GM10266 (cell line): ENCODE measurements around the gene TOR4A.

Experiments
- DNase-seq: peaks from one replicate; pipeline ENCODE4 v3.0.0; 2012; ENCODE audit errors: extremely low spot score
- CTCF ChIP-seq: IDR thresholded peaks from 2 replicates; pipeline ENCODE4 v1.5.1; 2012; ENCODE audit warnings: mild to moderate bottlenecking, low read depth; ENCODE audit not compliant: control insufficient read depth, insufficient read depth; ENCODE audit errors: missing control alignments

The TOR4A gene

GRCh38 chr9:137298401-137299202 is 21.1 kb downstream of the TOR4A start:
- no peak for TF ChIP-seq CTCF

GRCh38 chr9:137299203-137299565 is 21.7 kb downstream of the TOR4A start:
- no peak for TF ChIP-seq CTCF
- DNase-seq = no peak

More at GRCh38 chr9:137298401-137299202, 21.1 kb downstream of the TOR4A start:
- no peak for DNase-seq

GRCh38 chr9:137299938-137300337 is 22.4 kb downstream of the TOR4A start:
- no peak for DNase-seq
- TF ChIP-seq CTCF = no peak

- no peak for TF ChIP-seq CTCF
- no peak for DNase-seq
Observed at GRCh38 chr9:137300567-137301080, 23.1 kb downstream of the TOR4A start.

- no peak for DNase-seq
Observed at GRCh38 chr9:137301081-137301947, 23.8 kb downstream of the TOR4A start.

GRCh38 chr9:137302118-137302448 is 24.6 kb downstream of the TOR4A start, which contains the start of gene NRARP:
NRARP (minus strand) TSS chr9:137302271; CDS start chr9:137301928, 343 bp downstream.
- peak; percentile 98 for DNase-seq
- peak; percentile 26 for TF ChIP-seq CTCF

More at GRCh38 chr9:137301081-137301947, 23.8 kb downstream of the TOR4A start:
- peak; percentile 53 for TF ChIP-seq CTCF
